Measurements from ENCODE around the gene USF3.

USF3 gene

DNA sequence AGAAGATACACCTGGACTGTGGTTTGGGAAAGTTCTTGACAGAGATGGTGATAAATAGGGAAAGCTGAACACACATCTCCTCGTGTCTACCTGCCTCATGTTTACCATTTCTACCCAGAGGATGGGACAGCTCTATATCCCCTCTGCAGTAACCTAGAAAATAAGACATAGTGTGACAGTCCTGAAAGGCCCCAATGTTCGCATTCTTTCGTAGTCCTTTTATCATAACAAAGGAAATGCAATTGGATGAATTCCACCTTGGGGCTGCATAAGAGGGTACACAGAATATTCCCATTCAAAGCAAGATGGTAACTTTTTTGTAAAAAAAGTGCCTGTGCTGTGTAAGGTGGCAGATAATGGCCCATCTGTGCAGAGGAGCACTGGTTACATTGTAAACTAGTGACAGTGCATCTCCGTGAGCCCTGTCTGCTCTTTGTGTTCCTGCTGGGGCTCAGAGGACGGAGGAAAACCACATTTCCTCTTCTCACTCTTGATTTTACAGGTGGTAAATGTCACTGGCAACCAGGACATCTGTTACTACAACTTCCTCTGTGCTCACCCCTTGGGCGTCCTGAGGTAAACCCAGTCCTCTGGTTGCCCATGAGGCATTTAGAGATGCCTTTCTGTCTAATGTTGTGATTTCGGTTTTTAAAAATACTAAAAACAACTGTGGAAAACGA is 89.8 kb downstream of the USF3 start:
- DNase-seq (ENCODE audit: low spot score): no peak

DNA sequence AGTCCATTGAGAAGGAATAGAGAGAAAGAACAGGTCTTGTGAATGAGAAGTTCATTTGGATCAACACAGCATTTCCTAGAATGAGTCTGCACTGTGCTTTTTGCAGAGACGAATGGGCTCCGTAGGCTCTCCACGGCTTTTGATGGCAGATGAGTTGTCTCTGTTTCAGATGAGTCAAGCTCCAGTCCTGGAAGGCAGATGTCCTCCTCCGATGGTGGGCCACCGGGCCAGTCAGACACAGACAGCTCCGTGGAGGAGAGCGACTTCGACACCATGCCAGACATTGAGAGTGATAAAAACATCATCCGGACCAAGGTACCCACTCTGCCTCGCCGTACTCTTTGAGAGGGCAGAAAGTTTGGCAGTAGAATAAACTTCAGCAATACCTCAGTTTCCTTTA is 93.6 kb downstream of the USF3 start:
- DNase-seq (ENCODE audit: low spot score): peak; percentile 12

DNA sequence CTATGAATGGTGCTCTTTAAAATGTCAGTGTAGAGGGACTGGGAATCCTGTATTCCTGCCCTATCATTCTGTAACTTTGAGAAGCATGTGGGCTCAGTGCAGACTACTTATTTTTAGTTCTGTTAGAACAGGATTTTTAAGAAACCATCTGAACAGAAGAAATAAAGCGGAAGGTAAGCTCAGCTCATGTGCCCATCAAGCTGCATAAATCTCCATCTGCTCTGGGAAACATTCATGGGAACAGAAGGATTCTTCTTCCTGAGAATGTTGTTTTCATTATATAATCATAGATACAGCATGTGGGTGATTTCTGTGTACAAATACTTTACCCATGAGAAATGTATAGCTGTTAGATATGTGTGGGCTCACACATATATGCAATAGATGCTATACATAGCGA is 94.2 kb downstream of the USF3 start:
- no peak for DNase-seq (ENCODE audit: low spot score)

DNA sequence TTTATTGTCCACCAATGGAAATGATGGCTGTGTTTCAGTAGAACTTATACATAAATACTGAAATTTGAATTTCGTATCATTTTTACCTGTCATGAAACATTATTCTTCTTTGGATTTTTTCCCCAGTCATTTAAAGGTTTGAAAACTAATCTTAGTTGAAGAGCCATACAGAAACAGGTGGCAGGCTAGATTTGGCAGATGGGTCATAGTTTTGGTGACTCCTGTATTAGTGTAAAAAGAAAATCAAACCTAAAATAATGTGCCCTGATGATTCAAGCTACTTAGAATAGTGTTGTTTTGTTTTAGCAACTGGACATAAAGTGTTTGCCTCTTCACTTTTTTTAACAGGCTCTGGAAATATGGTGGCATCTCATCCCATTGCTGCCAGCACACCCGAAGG is 95.2 kb downstream of the USF3 start:
- DNase-seq (ENCODE audit: low spot score): no peak

DNA sequence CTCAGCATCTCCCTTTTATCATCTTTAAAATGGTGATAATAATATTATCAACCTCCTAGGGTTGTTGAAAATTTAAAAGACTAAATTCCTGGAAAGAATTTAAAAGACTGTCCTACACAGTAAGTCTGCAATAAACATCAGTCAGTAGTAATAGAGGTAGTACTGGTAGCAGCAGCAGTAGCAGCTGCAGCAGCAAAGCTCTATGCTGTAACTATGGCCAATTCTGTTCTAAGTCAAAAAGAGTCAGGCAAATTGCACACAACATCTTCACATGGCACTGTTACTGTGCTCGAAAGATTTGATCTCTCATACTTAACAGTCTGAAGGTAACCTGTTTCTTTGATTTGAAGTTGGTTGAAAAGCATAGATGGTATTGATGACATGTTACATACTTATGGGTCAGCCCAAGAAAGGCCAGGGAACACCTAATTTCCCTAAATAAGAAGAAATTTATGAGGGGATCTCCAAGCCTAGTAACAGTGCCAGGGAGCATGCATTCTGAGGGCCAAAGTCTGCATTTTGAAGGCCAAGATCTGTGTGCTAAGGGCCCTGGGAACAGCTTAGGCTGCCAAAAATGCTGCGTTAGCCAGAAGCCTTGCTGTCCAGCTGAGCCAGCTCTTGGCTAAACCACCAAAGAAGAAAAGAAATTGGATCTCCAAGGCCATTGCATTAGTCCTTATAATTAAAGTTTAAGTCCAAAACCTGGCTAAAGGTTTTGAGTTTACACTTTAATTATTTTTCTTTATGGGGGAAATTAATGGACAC is 95.8 kb downstream of the USF3 start:
- DNase-seq (ENCODE audit: low spot score): peak; percentile 57

Measured in Ammon's horn (tissue), 1 donor.